Thoracic aorta (tissue), 2 donors: Measurements from ENCODE around the gene AKR7A2. TPM values are rescaled to one million over a fixed set of nuclear protein-coding genes. Genes with fewer than 3 reads are reported as not detected.

Experiments used
- ATAC-seq: fragments of 150-250 bp; one replicate; pipeline ENCODE4 v1.8.0; 2017; ENCODE audit warnings: low read depth; ENCODE audit not compliant: insufficient number of reproducible peaks, low FRiP score
- DNase-seq: peaks from one replicate; pipeline ENCODE4 v3.0.0-alpha.2; 2020; ENCODE audit warnings: low spot score
- H3K27ac ChIP-seq, 2 donors: fragments of 200-600 bp; sonication (generic); 1 replicate in 1 of 2; 2 replicates in 1 of 2; pipeline ENCODE4 v1.5.1; 2016; ENCODE audit warnings: mild to moderate bottlenecking in 2 of 2, moderate library complexity in 2 of 2
- H3K27me3 ChIP-seq: fragments of 200-600 bp; sonication (generic); replicated peaks from 2 replicates; pipeline ENCODE4 v1.6.0; 2016; ENCODE audit warnings: mild to moderate bottlenecking; ENCODE audit not compliant: insufficient read depth
- H3K36me3 ChIP-seq: fragments of 200-600 bp; sonication (generic); one replicate; pipeline ENCODE4 v1.5.1; 2016
- H3K4me1 ChIP-seq, 2 donors: fragments of 200-600 bp; sonication (generic); 1 replicate in 1 of 2; 2 replicates in 1 of 2; pipeline versions ENCODE4 v1.5.1 to v1.6.0; 2016; ENCODE audit warnings: low read depth in 2 of 2, mild to moderate bottlenecking in 1 of 2; ENCODE audit not compliant: control insufficient read depth in 1 of 2
- H3K4me3 ChIP-seq: fragments of 200-600 bp; sonication (generic); 2 replicates; pipeline ENCODE4 v1.5.1; 2016; ENCODE audit warnings: mild to moderate bottlenecking
- H3K9me3 ChIP-seq: fragments of 200-600 bp; sonication (generic); 2 replicates; pipeline ENCODE4 v1.5.1; 2016
- total RNA-seq, 2 donors: library from RNA; depleted of rRNA; stranded (reverse); fragments of >200 nt; gene quantifications; one replicate each; pipeline versions ENCODE4 v1.1.0 to v1.2.3, GENCODE V29; 2016
- TF ChIP-seq, protein P1 (sequence below): fragments of 200-600 bp; sonication (generic); IDR thresholded peaks from one replicate; pipeline ENCODE4 v1.5.1; 2019; ENCODE audit warnings: antibody characterized with exemption

Gene AKR7A2
- total RNA-seq, 2 donors from 2014 or later = 67.1 to 71.5 TPM

DNA sequence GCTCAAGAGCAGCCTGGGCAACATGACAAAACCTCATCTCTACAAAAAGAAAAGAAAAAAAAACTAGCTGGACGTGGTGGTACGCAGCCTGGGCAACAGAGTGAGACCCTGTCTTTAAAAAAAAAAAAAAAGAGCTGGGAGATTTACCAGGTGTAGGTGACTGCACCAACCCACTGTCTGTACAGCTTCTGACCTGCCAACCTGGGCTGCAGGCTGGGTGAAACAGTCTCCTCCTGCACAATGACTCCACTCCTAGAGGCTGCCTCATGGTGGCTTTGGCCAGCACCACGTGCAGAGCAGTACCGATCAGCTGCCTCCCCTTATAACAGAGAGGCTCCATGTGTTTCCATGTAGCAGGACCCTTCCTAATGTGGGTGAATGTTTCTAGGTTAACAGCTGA lies 56.7 kb downstream of the AKR7A2 start:
- Histone ChIP-seq H3K36me3 (peaks cover 35% of the 10 kb centered on the region), H3K9me3 (no peaks in the 10 kb centered on the region), H3K4me3 (no peak overlapping the region), H3K27me3 (no peaks in the 10 kb centered on the region), H3K27ac (no peak overlapping the region), H3K4me1 (peaks cover 16 to 24% of the 10 kb centered on the region in 2 donors)
- ATAC-seq (no peak), DNase-seq (no peak)
- TF ChIP-seq, protein P1, sequence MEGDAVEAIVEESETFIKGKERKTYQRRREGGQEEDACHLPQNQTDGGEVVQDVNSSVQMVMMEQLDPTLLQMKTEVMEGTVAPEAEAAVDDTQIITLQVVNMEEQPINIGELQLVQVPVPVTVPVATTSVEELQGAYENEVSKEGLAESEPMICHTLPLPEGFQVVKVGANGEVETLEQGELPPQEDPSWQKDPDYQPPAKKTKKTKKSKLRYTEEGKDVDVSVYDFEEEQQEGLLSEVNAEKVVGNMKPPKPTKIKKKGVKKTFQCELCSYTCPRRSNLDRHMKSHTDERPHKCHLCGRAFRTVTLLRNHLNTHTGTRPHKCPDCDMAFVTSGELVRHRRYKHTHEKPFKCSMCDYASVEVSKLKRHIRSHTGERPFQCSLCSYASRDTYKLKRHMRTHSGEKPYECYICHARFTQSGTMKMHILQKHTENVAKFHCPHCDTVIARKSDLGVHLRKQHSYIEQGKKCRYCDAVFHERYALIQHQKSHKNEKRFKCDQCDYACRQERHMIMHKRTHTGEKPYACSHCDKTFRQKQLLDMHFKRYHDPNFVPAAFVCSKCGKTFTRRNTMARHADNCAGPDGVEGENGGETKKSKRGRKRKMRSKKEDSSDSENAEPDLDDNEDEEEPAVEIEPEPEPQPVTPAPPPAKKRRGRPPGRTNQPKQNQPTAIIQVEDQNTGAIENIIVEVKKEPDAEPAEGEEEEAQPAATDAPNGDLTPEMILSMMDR = no peak

DNA sequence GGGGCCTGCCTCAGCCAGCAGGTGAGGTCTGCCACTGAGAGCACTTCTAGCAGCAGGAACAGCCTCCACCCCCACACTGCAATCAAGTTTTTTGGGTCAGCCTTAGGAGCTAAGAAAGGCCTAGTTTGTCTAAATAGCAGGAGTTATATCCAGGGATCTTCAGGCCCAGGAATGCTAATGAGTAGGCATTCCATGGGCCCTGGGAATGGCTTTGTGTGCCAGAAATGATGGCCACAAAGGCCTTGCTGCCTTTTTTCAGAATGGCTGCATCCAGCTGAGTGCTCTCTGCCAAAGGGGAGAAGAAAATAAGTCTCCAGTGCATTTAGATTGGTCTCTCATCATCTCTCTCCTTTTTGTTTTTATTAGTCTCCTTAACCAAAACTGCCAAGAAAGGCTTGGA lies 57.5 kb downstream of the AKR7A2 start:
- no peak overlapping the region for H3K27ac ChIP-seq
- H3K4me3 ChIP-seq = no peak overlapping the region
- TF ChIP-seq, protein P1 = no peak
- ATAC-seq (no peak), DNase-seq (no peak)
- H3K27me3 ChIP-seq = no peaks in the 10 kb centered on the region
- peaks cover 16 to 24% of the 10 kb centered on the region in 2 donors for H3K4me1 ChIP-seq
- peaks cover 30% of the 10 kb centered on the region for H3K36me3 ChIP-seq
- H3K9me3 ChIP-seq = no peaks in the 10 kb centered on the region

Other genes with a start within 250 kb of the AKR7A2 start
- 100 to 1,000 TPM; 231 to 266 TPM for gene UBR4, start 101.9 kb downstream of the AKR7A2 start, total RNA-seq
- 10 to 100 TPM; 39.3 to 63.0 TPM for gene EMC1, start 60.6 kb downstream of the AKR7A2 start, total RNA-seq
- 10 to 100 TPM in 1 of 2 donors, 1 to 10 TPM in 1; 8.8 to 29.6 TPM for gene MRTO4, start 60.3 kb downstream of the AKR7A2 start, total RNA-seq
- 1 to 10 TPM; 2.5 to 3.9 TPM for gene AKR7A3, start 23.4 kb downstream of the AKR7A2 start, total RNA-seq
- gene SLC66A1, start 182 bp upstream of the AKR7A2 start, total RNA-seq = 10 to 100 TPM; 11.4 to 12.0 TPM
- 100 to 1,000 TPM; 119 to 174 TPM for gene CAPZB, start 173.4 kb upstream of the AKR7A2 start, total RNA-seq